Esophagus squamous epithelium (tissue), 5 donors: Measurements from ENCODE around the gene BRICD5. TPM values are rescaled to one million over a fixed set of nuclear protein-coding genes. Genes with fewer than 3 reads are reported as not detected.

Experiments used
- DNase-seq: peaks from one replicate; lab custom pipeline; 2025; lab: John Stamatoyannopoulos, UW
- H3K27ac ChIP-seq, 4 donors: fragments of 200-600 bp; sonication (generic); one replicate each; pipeline ENCODE4 v1.5.1; 2016 to 2019; ENCODE audit warnings: mild to moderate bottlenecking in 1 of 4
- H3K27me3 ChIP-seq, 4 donors: fragments of 200-600 bp; sonication (generic); 1 replicate in 3 of 4; 2 replicates in 1 of 4; pipeline versions ENCODE4 v1.5.1 to v1.6.0; 2017 to 2021; ENCODE audit warnings: antibody characterized with exemption in 1 of 4
- H3K36me3 ChIP-seq, 3 donors: fragments of 200-600 bp; sonication (generic); one replicate each; pipeline ENCODE4 v1.5.1; 2016 to 2019
- H3K4me1 ChIP-seq, 3 donors: fragments of 200-600 bp; sonication (generic); one replicate each; pipeline ENCODE4 v1.5.1; 2017 to 2019
- H3K4me3 ChIP-seq, 4 donors: fragments of 200-600 bp; sonication (generic); 1 replicate in 3 of 4; 2 replicates in 1 of 4; pipeline ENCODE4 v1.5.1; 2016 to 2019; ENCODE audit warnings: mild to moderate bottlenecking in 2 of 4, moderate library complexity in 1 of 4
- H3K9me3 ChIP-seq, 3 donors: fragments of 200-600 bp; sonication (generic); one replicate each; pipeline ENCODE4 v1.5.1; 2016 to 2019
- POLR2A ChIP-seq, 4 donors: fragments of 450-650 bp; IDR thresholded peaks; one replicate each; pipeline ENCODE4 v1.6.1; 2017; ENCODE audit warnings: antibody characterized with exemption in 4 of 4, mild to moderate bottlenecking in 4 of 4, moderate library complexity in 3 of 4
- WGBS, 2 donors: methylation state at CpG; one replicate each; pipeline ENCODE4 v1.1.5; 2018; 5-methylcytosine and 5-hydroxymethylcytosine counted together
- intact Hi-C: fragments of 100-400 bp; cut with DNase I; formaldehyde crosslinking; loops from one replicate; pipeline ENCODE4 v1.15.0; 2022
- total RNA-seq, 4 donors: library from RNA; depleted of rRNA; stranded (reverse); fragments of >200 nt; gene quantifications; one replicate each; pipeline ENCODE4 v1.1.0, GENCODE V29; 2016
- TF ChIP-seq, protein P1 (sequence below), 6 experiments: fragments of 450-650 bp in 4 of 6; fragments of 200-600 bp in 2 of 6; sonication (generic) in 2 of 6; IDR thresholded peaks; one replicate each; pipeline ENCODE4 v1.5.1; 2016 to 2019; ENCODE audit warnings: antibody characterized with exemption in 6 of 6, mild to moderate bottlenecking in 4 of 6, moderate library complexity in 4 of 6
- donor health status: DM: yes; HTN: yes; CAD: no.

BRICD5 gene
- total RNA-seq, 4 donors from 2014 or later = 1.1 to 2.0 (median 1.6) TPM; not detected in 1

- no peak for DNase-seq
- WGBS, 2 donors = 84 to 92% methylated on average over 6 of the region's 17 CpGs
- Histone ChIP-seq H3K4me3 (no peak overlapping the region), H3K27me3 (peaks cover 0 to 3% (median 0%) of the 10 kb centered on the region in 4 donors), H3K4me1 (peaks cover 0 to 15% (median 0%) of the 10 kb centered on the region in 3 donors), H3K9me3 (no peaks in the 10 kb centered on the region), H3K27ac (no peak overlapping the region), H3K36me3 (no peaks in the 10 kb centered on the region)
- TF ChIP-seq, protein P1, sequence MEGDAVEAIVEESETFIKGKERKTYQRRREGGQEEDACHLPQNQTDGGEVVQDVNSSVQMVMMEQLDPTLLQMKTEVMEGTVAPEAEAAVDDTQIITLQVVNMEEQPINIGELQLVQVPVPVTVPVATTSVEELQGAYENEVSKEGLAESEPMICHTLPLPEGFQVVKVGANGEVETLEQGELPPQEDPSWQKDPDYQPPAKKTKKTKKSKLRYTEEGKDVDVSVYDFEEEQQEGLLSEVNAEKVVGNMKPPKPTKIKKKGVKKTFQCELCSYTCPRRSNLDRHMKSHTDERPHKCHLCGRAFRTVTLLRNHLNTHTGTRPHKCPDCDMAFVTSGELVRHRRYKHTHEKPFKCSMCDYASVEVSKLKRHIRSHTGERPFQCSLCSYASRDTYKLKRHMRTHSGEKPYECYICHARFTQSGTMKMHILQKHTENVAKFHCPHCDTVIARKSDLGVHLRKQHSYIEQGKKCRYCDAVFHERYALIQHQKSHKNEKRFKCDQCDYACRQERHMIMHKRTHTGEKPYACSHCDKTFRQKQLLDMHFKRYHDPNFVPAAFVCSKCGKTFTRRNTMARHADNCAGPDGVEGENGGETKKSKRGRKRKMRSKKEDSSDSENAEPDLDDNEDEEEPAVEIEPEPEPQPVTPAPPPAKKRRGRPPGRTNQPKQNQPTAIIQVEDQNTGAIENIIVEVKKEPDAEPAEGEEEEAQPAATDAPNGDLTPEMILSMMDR (IDR thresholded peaks at IDR 0.05) = no peak
- TF ChIP-seq POLR2A (IDR thresholded peaks at IDR 0.05) = no peak
- intact Hi-C loops = no loop called here
These were observed 23.5 kb downstream of the BRICD5 start for GRCh38 chr16:2187212-2187611.

GRCh38 chr16:2186505-2186904 is 24.2 kb downstream of the BRICD5 start:
- 76 to 89% methylated on average over 2 to 9 of the region's 20 CpGs for WGBS, 2 donors
- Histone ChIP-seq H3K4me3 (no peak overlapping the region), H3K4me1 (peaks cover 0 to 15% (median 0%) of the 10 kb centered on the region in 3 donors), H3K36me3 (no peaks in the 10 kb centered on the region), H3K27ac (no peak overlapping the region), H3K9me3 (no peaks in the 10 kb centered on the region), H3K27me3 (no peaks in the 10 kb centered on the region)
- intact Hi-C loops = no loop called here
- TF ChIP-seq POLR2A (IDR thresholded peaks at IDR 0.05) = no peak
- no peak for DNase-seq

- Histone ChIP-seq H3K27ac (no peak overlapping the region), H3K9me3 (no peaks in the 10 kb centered on the region), H3K4me3 (no peak overlapping the region), H3K36me3 (no peaks in the 10 kb centered on the region), H3K27me3 (no peaks in the 10 kb centered on the region), H3K4me1 (peaks cover 0 to 13% (median 0%) of the 10 kb centered on the region in 3 donors)
- intact Hi-C loops = no loop called here
- TF ChIP-seq, protein P1 (IDR thresholded peaks at IDR 0.05) = no peak
- TF ChIP-seq POLR2A (IDR thresholded peaks at IDR 0.05) = no peak
- WGBS, 2 donors = 87 to 90% methylated on average over 11 to 13 of the region's 13 CpGs
- no peak for DNase-seq
These were observed 24.6 kb downstream of the BRICD5 start for GRCh38 chr16:2186064-2186463.

- no peak for TF ChIP-seq POLR2A (IDR thresholded peaks at IDR 0.05)
- TF ChIP-seq, protein P1 (IDR thresholded peaks at IDR 0.05) = no peak
- 100% methylated on average over 1 of the region's 20 CpGs; no CpG with 5 or more reads in 1 of the 2 donors for WGBS, 2 donors
- no peaks in the 10 kb centered on the region for H3K36me3 ChIP-seq
- no peak overlapping the region for H3K4me3 ChIP-seq
- DNase-seq = no peak
- intact Hi-C loops = no loop called here
- no peak overlapping the region for H3K27ac ChIP-seq
- H3K4me1 ChIP-seq = peaks cover 0 to 2% (median 0%) of the 10 kb centered on the region in 3 donors
- H3K9me3 ChIP-seq = no peaks in the 10 kb centered on the region
- H3K27me3 ChIP-seq = no peaks in the 10 kb centered on the region
These were observed 25.7 kb downstream of the BRICD5 start for GRCh38 chr16:2184962-2185361.

GRCh38 chr16:2184346-2184745 is 26.3 kb downstream of the BRICD5 start:
- Histone ChIP-seq H3K4me3 (no peak overlapping the region), H3K9me3 (no peaks in the 10 kb centered on the region), H3K36me3 (no peaks in the 10 kb centered on the region), H3K4me1 (peaks cover 0 to 6% (median 3%) of the 10 kb centered on the region in 3 donors), H3K27ac (no peak overlapping the region), H3K27me3 (no peaks in the 10 kb centered on the region)
- DNase-seq = no peak
- no peak for TF ChIP-seq POLR2A (IDR thresholded peaks at IDR 0.05)
- TF ChIP-seq, protein P1 (IDR thresholded peaks at IDR 0.05) = no peak
- intact Hi-C loops = no loop called here
- 73 to 82% methylated on average over 9 to 10 of the region's 19 CpGs for WGBS, 2 donors

DNA sequence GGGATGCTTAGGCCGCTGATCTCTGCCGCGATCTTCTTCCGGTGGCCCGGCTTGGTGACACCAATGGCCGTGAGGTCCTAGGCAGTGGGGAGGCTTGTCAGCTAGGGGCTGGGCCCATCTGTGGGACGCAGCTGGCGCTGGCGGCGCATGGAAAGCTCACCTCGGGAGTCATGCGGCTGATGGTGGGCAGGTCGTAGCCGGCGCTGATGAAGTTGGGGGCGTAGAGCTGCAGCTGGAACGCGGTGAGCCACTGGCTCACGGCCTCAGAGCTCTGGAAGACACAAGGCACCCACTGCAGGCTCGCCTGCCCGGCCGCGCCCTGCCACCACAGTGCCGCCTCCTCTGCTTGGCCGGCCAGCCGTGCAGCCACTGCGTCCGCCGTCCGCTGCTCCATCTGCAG is 27.0 kb downstream of the BRICD5 start:
- intact Hi-C loops = no loop called here
- Histone ChIP-seq H3K27me3 (no peaks in the 10 kb centered on the region), H3K9me3 (no peaks in the 10 kb centered on the region), H3K36me3 (no peaks in the 10 kb centered on the region), H3K27ac (no peak overlapping the region), H3K4me1 (peaks cover 0 to 9% (median 6%) of the 10 kb centered on the region in 3 donors), H3K4me3 (no peak overlapping the region)
- TF ChIP-seq, protein P1 (IDR thresholded peaks at IDR 0.05) = no peak
- TF ChIP-seq POLR2A (IDR thresholded peaks at IDR 0.05) = no peak
- no peak for DNase-seq
- WGBS, 2 donors = 91 to 93% methylated on average over 7 to 8 of the region's 30 CpGs
